GM19438 (cell line): ENCODE results near the gene PSMD1.

Experiments used
- ATAC-seq: cut with Tn5 transposase; IDR thresholded peaks from one replicate; pipeline ENCODE4 v1.9.1; 2021; ENCODE audit warnings: low read depth; ENCODE audit not compliant: unreplicated experiment

Gene PSMD1

DNA sequence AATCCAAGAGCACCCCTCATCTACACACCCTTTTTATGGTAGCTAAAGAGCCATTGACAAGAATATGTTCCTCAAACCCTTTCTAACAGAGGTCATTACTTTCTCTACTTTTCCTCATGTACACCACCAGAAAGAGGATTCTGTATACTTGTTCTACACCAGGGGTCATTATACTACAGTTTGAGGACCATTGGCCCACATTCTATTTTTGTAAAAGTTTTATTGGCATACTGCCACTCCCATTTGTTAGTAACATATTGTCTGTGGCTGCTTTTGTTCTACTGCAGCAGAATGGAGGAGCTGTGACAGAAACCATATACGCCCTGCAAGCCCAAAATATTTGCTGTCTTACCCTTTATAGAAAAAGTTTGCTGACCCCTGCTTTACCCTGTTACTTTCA is 53.9 kb downstream of the PSMD1 start:
- no peak for ATAC-seq

GRCh38 chr2:231111987-231112386 is 55.3 kb downstream of the PSMD1 start:
- no peak for ATAC-seq

- no peak for ATAC-seq
Measured at GRCh38 chr2:231113489-231113888, 56.8 kb downstream of the PSMD1 start.

GRCh38 chr2:231115651-231116050 is 59.0 kb downstream of the PSMD1 start:
- ATAC-seq = no peak

- no peak for ATAC-seq
Measured at GRCh38 chr2:231117148-231117547, 60.5 kb downstream of the PSMD1 start.

DNA sequence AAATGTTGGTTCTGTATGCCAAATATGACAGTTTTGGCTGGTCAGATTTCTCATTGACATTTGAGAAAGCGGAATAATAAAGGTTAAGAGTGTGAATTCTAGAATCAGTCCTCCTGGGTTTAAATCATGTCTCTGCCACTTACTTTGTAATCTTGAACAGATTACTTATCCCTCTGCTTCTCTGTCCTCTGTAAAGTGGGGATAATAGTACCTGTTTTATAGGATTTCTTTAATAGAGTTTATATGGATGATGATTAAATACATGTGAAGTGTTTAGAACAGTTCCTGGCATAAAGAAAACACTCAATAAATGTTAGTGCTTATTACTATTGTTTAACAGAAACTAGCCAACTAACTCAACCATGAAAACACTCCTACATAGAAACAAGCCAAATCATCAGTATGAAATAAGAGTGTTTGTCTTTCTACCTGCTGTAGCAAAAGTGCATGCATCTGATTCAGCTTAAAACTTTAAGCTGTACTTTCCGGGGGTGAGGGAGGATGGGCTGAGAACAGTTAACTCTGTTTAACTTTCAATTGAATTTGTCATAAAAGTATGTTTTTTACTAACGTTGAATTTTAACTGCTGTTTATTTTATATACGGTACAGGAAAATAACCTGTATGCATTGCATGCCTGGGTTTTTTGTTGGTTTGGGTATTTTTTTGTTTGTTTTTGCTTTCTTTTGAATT is 61.4 kb downstream of the PSMD1 start:
- ATAC-seq = no peak

- ATAC-seq = no peak
Measured at GRCh38 chr2:231118614-231118942, 61.9 kb downstream of the PSMD1 start.

GRCh38 chr2:231123362-231123898 is 66.8 kb downstream of the PSMD1 start:
- no peak for ATAC-seq

DNA sequence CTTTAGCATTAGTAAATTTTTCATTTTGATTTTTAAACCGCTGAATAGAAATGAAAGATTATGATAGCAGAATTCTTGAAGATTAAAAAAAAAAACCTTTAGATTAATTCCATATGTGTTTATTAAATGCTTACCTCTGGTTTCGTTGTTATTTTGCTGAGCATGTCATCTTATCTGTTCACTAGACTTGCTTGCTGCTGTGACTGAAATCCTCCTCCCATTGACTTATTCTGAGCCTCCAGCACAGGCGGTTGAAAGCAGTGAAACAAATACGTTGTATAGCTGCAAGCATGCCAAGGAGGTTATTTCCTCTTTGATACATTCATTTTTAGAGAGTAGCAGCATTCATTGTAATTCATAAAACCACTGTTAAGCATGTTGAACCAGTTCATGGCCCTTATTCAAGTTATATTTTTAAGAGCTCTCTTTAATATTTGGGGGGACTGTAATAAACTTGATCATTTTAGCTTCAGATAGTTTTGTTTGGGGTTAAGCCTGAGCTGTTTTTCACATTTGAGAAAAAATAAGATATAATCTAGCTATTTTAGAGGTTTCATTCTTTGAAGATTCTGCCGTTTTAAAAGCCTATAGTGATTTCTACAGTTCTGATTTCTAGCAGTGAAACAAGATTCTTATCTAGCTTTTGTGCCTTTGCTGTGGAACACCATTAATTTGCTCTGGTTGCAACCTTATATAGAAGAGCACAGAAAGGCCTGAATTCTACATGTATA is 68.3 kb downstream of the PSMD1 start, which contains the start of gene HTR2B:
Gene HTR2B, minus strand, starts transcription at position 205 of the 731 bp plus-strand sequence. CDS start 1,278 bp downstream, outside the sequence.
- no peak for ATAC-seq

GRCh38 chr2:231126123-231126522 is 69.5 kb downstream of the PSMD1 start:
- no peak for ATAC-seq

- no peak for ATAC-seq
Measured at GRCh38 chr2:231127480-231127879, 70.8 kb downstream of the PSMD1 start.

DNA sequence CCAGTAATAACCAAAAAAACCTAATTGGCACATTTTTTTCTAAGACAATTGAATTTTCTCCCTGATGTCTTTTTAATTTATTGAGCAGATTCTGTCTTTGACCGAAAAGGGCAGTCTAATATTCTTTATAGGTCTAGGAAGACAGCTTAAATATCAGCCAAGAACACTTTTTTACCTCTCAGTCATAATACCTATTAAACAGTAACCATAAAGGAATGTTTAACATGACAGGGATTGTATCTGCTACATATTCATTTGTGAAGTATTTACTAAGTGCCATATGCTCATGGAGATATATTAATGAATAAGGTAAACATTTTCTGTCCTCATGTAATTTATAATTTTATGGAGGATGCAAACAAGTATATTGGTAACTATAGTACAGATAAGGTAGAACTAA is 71.3 kb downstream of the PSMD1 start:
- no peak for ATAC-seq

DNA sequence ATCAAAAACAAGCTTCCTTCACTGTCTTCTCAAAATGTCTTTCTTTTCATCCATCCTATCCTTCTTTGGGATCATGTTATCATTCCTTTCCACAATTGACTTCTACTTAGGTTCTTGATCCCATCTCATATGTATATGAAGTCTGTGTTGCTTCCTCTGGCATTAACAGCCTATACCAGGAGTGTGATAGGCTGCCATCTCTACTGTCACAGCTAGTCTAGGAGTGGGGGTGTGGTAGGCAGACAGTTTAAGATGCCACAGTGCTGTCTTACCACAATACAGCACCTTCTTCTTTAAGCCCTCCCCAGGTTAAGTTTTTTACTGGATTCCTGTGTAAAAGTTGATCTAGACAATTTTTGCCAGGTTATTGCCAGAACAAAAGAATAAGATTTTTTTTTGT is 71.9 kb downstream of the PSMD1 start:
- no peak for ATAC-seq

- ATAC-seq = no peak
Measured at GRCh38 chr2:231129216-231129615, 72.5 kb downstream of the PSMD1 start.

DNA sequence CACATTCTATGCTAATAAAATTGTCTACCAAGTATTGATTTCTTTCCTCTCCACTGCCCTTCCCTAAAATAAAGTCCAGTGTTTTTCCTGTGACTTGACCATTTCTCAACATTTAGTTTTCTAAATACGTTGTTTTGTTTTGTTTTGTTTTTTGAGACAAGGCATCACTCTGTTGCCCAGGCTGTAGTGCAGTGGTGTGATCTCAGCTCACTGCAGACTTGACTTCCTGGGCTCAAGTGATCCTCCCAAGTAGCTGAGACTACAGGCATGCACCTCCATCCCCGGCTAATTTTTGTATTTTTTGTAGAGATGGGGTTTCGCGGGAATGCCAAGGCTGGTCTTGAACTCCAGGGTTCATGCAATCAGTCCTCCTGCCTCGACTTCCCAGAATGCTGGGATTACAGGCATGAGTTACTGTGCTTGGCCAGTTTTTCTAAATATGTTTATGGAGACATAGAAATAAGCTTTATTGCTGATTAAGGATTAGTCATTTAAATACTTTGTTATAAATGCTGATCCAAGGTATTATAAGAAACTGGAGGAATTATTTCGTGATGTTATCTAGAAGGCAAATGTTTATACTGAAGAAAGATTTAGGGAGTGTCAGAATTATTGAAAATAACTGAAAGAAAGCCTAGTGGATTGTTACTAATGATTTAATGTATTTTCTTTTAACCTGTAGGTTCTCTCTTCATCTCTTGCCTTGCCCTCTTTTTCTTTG is 73.8 kb downstream of the PSMD1 start:
- no peak for ATAC-seq

DNA sequence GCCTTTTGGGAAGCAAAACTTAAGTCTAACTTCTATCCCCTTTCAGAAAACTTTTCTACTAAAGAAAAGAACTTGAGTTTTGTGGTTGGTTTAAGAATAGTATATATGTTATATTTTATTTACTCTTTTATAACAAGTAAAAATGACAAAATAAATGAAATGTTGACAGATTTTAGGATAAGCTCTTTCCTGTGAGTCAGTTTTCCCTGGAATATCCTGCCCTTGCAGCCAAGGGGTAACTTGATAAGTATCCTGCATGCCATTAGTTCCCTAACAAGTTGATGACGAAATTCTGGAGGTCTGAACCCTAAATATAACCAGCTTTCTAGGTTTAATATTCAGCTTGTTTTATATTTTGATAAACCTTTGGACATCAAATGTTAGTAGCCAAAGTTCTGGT is 75.5 kb downstream of the PSMD1 start:
- no peak for ATAC-seq

DNA sequence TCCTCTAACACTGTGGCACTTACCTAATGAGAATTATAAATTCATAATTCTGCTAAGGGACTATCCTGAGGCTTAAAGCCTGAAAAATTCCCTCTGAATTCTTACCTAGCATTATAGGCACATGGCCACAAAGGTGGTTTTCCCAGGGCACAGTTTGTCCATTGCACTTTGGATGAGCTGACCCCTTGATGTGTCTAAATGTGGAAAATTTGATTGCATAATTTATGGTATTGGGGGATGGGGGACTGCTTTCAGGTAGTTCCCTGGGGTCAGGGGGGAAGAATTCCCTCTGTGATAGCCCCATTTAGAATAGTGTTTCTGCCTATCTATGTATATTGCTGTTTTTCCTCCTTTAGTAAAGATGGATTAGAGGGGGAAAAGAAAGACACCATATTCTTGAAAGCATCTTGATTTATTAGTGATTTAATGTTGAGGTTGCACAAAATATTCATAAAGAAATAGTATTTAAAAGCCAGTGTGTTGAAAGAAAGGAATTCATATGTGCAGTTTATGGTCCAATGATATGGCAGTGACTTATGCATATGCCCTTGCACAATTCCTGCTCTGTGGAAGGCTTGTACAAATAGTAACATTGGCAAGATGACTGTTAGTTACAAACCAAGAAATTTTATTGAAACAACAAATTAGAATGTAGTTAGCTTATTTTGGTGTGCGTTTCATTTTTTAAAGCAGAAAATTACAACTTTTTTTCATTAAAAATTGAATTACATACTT is 76.9 kb downstream of the PSMD1 start:
- no peak for ATAC-seq

DNA sequence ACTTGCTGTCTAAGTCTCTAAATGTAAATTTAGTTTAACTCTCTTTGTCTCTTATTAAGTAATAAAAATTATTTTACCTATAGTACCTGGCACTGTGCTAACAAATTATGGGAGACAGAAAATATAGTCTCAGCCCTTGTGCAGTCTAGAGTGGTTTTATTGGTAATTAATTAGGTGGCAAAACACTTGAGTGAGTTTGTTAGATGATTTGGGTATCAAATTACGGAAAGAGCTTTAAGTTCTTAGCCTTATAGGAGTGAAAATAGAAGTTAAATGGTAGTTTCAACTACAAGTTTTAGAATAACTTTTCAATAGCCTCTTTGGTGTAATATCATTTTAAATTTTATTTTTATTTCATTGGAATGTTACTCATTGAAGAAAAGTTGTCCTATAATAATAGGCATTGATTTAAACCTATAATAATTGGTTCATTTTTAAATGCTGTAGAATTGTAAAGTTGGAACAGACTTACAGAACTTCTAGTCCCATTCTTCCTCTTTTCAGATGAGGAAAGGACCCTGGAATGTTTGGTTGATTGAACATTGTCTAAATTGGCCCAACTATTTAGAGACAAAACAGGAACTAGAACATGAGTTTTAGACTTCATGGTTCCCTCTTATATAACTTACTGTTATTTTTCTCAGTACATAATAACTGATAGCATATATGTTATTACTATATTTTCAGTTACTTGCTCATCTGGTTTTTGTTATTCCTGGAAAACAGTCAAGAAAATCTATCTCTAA is 78.4 kb downstream of the PSMD1 start:
- ATAC-seq = no peak

DNA sequence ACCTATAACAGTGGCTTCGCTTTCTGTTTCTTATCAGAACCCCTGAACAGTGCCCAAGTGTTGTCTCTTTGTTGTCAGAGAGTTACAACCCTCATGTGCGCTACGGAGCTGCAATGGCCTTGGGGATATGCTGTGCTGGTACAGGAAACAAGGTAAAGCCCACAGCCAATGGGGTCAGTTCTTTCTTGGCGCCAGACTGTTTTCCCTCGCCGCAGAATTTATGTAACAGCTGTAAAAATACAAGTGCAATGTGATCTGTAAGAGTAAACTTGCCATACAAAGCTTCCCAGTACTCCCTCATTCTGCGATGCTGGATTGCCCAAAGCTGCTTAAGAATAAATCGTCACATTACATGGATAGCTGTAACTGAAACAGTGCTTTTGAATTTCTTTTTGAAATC is 82.0 kb downstream of the PSMD1 start:
- ATAC-seq = no peak

- ATAC-seq = no peak
Measured at GRCh38 chr2:231139796-231140195, 83.1 kb downstream of the PSMD1 start.
